T-helper 1 cell (primary cell): ENCODE data around the gene CTSK.
"Not testable (repeated sequence)": the region's sequence is repeated elsewhere in the genome, so short reads cannot be mapped to it uniquely, and the experiment has no call there.

Experiments
- DNase-seq, 5 donors: peaks; one replicate each; pipeline ENCODE4 v3.0.0-alpha.2; 2012 to 2020
- total RNA-seq, 4 donors: gene quantifications; one replicate each; lab custom pipeline; 2026; lab: John Stamatoyannopoulos, UW

CTSK gene
- total RNA-seq: 7.2 to 29.4 (median 16.5) reads per million in 4 donors

DNA sequence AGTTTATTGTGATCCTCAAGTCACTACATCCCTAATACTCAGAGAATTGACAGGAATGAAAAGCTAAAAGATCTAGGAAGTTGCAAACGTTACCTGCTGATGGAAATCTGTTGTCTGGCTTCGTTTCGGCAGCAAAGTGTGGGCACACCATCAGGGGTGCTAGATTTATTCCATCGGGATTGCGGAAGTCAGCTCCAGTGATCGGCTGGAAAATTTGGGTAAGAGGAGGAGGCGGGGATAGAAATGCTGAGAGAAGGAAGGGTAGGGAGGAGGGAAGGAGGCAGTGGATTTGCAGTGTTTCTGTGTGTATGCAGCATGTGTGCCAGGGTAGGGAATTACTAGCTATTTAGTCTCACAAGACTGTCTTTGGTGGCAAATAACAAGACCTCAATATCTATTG lies at the start of gene CTSK:
CTSK (minus strand) TSS at position 140 of the 400 bp plus-strand sequence. CDS start 1,455 bp downstream, outside the sequence.
- DNase-seq: no peak

DNA sequence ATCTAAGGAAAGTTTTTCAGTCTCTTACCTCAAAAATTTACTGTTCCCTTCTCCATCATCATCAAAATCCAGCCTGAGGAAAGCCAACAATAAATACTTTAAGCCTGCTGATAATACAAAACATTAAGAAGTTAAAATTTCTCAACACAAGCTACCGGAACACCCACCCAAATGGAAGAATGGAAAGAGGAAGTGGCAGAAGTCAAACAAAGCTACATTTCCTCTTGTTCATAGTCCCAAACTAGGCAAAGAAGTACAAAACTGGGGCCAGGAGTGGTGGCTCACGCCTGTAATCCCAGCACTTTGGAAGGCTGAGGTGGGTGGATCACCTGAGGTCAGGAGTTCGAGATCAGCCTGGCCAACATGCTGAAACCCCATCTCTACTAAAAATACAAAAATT lies 44.7 kb upstream of the CTSK start:
- not testable (repeated sequence) for DNase-seq

DNA sequence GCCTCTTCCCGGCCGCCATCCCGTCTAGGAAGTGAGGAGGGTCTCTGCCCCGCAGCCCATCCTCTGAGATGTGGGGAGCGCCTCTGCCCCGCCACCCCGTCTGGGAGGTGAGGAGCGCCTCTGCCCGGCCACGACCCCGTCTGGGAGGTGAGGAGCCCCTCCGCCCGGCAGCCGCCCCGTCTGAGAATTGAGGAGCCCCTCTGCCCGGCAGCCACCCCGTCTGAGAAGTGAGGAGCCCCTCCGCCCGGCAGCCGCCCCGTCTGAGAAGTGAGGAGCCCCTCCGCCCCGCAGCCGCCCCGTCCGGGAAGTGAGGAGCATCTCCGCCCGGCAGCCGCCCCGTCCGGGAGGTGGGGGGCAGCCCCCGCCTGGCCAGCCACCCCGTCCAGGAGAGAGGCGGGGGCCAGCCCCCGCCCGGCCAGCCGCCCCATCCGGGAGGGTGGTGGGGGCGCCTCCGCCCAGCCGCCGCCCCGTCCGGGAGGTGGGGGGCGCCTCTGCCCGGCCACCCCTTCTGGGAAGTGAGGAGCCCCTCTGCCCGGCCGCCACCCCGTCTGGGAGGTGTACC lies 42.8 kb upstream of the CTSK start:
- not testable (repeated sequence) for DNase-seq

DNA sequence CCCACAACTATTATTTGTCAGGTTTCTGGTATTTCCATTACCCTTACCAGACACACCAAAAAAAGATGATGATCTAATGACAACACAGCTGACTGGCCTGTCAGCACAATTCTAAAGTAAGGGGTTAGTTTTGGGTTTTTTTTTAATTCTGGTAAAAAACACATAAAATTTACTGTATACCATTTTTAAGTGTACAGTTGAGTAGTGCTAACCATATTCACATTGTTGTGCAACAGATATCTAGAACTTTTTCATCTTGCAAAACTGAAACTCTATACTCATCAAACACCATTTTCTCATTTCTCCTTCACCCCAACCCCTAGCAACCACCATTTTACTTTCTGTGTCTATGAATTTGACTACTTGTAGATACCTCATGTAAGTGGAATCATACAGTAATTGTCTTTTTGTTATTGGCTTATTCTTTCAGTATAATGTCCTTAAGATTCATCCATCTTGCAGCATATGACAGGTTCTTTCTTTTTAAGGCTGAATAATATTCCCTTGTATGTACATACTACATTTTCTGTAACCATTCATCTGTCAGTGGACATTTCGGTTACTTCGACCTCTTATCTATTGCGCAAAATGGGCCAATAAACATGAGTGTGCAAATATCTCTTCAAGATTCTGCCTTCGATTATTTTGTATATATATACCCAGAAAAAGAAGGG lies 38.5 kb upstream of the CTSK start:
- peak in 1 of 5 donors; percentile 13 for DNase-seq

DNA sequence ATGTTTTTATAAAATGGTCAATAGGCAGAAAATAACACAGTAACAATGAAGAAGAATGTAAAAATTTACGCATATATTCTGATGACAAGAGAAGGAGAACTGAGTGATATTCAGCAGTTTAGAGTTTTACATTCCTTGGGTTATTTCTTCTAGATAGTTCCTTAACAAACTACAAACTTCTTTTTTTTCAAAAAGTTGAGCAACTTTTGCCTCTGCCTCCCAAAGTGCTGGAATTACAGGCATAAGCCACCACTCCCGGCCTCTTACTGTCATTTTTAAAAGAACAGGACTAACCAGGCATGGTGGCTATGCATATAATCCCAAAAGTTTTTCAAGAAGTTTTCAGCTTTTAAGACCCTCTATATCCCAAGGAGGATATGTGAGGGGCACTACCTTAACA lies 35.4 kb upstream of the CTSK start:
- no peak for DNase-seq

DNA sequence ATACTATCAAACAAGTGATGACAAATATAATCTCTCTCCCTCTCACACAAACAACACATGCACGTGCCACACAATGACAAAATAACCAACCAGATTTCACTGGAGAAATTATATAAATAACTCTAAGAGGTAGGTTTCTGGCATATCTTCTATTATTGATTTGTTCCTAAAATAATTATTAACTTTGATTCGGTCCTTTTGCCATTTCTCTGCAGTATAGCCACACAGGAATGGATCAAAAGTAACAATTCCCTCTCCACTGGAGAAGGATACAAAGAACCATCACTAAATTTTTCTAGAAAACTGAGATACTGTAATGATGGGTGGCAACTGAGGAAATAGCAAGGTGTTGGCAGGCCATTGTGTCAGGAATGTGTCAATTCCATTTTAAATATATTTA lies 34.9 kb upstream of the CTSK start:
- DNase-seq: no peak

DNA sequence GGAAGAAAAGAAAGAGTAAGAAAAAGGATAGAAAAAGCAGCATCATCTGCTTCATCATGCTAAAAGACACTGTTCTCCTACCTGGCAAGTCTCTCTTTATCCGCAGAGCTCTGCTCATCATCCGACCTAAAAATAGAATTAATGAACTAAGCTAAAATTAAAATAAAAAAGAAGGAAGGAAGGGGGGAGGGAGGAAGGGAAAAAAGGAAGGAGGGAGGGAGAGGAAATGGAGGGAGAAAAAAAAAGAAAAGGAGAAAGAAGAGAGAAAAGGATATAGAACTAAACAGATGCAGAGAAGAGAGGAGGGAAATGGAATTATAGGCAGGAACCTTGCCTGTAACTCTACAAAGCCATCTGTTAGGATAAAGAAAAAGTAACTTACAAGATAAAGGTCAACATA lies 34.3 kb upstream of the CTSK start:
- DNase-seq: no peak

DNA sequence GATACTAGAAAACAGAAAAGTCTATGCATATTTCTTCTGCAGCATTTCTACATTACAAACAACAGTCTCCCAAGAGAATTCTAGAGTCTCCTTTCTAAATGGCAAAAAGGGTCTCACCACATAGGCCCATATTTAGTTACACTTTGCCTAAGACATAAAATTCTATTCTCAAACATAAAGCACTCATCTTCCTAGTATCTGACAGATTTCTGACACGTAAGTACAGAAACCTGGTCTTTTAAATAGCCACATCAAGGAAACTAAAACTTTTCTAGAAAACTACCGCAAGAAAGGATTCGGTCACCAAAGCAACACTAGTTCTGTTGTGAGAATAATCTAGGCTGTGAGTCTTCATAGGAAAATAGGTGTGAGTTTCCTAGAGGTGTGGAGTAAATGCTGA lies 33.6 kb upstream of the CTSK start:
- DNase-seq: peak in 1 of 5 donors; percentile 45

DNA sequence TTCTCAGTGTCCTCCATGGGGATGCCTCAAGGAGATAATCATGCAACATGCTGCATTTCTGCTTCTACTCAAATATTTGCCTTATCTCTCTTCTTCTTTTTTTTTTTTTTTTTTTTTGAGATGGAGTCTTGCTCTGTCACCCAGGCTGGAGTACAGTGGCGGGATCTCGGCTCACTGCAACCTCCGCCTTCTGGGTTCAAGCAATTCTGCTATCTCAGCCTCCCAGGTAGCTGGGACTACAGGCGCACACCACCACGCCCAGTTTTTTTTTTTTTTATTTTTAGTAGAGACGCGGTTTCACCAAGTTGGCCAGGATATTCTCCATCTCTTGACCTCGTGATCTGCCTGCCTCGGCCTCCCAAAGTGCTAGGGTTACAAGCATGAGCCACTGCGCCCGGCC lies 32.8 kb upstream of the CTSK start:
- not testable (repeated sequence) for DNase-seq

DNA sequence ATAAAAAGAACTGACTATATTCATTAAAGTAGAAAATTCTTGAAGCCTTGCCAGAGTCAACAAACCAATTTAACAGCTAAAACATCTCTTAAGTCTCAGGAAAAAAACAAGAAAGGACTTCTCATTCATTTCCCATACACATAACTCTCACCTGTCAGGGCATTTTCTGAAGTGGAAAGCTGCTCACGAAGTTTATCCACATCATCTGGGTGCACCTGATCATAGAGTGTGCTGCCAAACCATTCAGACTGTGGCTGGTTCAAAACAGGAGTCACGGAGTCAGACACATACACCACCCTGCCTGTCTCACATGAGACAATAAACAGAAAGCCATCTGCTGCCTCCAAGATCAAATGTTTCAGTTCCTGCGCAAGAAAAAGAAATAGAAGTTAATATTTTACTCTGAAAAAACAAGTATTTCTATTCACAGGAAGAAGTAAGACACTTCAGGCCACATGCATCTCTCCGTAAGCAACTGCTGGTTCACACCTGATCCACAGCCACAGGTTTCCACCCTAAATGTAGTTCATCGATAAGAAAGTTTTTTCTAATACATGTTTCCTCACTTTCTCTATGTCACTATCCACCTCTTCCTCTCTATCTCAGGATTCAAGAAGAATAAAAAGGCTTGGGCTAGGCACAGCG lies 28.2 kb upstream of the CTSK start:
- no peak for DNase-seq

DNA sequence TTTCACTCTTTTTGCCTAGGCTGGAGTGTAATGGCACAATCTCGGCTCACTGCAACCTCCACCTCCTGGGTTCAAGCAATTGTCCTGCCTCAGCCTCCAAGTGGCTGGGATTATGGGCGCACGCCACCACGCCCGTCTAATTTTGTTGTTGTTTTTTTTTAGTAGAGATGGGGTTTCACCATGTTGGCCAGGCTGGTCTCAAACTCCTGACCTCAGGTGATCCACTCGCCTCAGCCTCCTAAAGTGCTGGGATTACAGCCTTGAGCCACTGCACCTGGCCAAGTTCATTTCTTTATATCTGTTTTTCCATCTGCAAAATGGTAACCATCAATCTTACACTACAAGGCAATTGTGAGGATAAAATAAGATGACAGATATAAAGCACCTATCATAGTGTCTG lies 25.9 kb upstream of the CTSK start:
- DNase-seq: not testable (repeated sequence)

DNA sequence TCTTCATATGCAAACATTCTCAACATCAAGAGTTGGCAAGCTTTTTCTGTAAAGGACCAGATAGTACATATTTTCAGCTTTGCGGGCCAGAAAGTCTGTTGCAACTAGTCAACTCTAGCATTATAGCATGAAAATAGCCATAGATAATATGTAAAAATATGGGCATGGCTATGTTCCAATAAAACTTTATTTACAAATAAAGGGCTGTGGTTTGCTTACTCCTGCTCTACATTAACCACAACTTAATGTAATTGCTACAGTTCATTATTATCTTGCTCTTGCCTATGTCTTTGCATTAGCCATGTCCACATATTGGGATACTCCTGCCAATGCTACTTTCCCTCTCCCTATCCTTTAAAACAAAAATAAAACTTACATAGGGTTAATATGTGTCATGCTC lies 24.5 kb upstream of the CTSK start:
- DNase-seq: no peak

DNA sequence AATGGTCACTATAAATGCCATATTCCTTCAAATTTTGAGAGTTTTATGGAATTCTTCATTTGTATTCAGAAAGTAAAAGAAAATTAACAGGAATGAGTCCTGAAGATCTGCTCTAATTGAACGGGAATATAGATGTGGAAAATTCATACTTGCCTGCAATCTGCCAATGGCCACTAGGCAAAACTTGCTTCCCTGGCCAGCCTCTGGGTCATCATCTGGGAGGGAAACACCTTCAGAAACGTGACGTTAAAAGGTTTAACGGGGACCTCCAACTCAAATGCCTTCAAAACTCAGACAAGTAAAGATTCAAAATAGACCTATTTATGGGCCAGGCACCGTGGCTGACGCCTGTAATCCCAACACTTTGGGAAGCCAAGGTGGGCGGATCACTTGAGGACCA lies 21.7 kb upstream of the CTSK start:
- DNase-seq: no peak

DNA sequence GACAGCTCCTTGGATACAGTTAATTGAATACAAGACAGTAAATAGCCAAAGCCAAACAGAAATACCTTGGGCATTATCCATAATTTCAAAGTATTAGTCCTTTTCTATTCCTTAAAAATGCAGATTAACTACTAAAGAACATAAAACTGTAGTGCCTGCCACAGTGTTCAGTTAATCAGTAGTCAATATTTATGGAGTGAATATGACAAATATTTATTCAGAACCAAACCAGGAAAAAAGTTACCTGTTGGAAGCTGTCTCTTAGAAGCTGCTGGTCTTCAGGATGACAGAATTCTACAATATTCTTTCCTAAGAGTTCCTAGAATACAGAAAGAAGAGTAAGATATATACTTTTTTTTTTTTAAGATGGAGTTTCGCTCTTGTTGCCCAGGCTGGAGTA lies 18.2 kb upstream of the CTSK start:
- no peak for DNase-seq

DNA sequence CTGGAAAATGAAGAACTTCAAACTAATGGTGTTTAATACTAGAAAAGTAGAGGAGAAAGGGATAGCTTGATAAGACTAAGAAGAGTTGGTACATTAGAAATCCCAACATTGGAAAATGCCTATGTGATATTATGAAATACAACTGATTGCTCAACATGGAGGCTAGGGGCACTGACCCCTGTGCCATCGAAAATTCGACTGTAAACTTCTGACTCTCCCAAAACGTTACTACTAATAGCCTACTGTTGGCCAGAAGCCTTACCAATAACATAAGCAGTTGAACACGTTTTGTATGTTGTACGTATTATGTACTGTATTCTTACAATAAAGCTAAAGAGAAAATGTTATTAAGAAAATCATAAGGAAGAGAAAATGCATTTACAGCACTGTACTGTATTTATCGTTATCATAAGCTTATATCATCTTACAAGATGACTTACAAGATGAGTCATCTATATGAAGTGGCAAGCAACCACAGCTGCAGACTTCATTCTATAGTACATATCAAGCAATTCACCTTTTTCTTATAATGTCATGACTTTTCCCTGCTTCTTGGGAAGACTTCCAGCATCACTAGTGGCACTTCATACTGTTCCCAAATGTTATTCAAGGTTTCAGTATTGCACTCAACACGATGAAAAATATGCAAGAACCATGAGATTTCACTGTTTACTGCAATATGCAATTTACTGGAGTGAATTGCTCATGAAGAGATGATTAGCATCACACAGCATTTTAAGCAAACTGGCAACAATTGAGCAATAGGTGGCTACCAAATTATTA lies 12.9 kb upstream of the CTSK start:
- DNase-seq: no peak

DNA sequence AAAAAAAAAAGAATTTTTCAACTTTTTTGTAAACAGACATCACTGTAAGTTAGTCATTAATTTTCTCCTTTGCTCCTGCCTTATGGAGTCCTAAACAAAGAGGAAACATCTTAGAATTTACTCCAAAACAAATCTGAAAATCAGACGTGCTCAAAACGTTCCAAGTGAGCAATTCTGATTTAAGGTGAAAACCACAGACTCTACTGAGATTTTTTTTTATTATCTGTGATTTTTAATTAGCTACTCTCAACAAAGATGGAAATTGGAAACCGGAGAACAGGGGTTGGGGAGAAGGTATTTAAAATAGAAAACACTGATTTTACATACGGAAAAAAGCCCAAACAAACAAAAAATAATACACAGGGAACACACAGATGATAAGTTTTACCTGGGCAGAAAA lies 7.8 kb upstream of the CTSK start:
- no peak for DNase-seq

DNA sequence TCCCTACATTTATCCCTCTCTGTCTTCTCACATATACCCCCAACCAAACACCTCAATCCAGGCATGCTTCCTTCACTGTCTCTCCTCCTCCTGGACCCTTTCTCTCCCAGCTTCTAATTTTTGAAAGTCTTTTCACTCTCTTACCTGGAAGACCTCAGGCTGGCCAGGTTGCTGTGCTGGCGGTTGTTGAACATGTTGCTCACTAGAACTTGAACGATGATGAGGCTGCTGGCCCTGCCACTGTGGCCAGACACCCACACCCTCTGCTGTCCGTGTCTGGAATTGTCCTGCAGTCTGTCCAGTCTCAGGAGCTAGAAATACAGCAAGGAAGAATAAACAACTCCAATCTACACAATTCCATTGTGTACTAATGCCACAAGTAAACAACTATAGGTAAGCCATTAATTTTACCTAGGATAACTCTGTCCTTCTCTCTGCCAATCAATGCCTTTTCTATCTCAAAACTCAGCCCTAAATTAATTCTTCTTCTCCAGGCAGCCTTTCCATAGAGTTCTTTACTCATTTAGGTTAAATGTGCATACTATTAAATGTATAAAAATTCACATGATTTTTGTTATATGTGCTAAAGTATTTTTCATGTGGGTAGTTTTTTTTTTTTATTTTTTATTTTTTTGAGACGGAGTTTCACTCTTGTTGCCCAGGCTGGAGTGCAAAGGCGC lies 5.1 kb upstream of the CTSK start:
- no peak for DNase-seq

DNA sequence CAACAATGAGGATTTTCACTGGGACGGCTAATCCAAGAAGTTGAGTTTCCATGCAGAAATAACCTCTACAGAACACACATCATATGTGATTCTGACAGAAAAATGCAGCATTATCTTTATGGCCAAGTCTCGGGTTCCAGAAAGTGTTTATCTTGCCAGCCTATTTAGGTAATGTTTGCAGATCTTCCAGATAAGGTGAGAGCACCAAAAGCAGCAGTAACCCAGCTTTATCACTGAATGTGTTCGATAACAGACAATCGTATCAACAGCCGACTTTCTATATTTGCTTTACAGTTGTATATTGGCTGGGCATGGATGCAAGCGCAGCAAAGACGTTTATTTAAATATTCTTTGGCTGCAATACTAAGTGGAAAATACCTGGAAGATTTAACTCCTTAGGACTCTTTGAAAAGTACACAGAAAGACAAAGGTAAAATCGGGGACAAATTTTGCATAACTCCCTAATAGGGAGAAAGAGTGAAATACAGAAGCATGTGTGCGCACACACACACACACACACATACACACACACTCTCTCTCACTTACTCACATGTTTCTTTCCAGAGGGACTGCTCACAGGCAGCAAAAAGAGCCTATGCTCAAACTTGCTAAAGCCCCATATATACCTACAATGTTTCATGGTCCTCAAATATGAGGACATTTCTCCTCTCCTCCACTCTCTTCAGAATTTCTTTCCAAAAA lies 3.0 kb upstream of the CTSK start:
- no peak for DNase-seq

DNA sequence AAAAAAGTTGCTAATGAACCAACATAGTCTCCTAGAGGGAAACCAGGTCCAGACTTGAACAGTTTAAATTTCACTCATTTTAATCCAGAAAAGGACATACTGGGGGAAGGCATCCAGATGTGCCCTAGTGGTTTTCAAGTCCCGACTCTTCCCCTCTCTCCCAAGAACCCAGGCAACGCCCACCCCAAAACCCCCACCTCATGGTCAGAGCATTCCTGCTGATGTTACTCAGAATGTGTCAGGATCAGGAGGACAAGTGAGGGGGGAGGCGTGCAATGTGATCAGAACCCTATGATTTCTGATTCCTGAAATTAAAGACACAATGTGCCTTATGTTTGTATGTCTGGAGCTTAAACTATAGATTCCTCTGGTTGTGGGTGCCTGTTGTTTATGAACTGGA lies 1.6 kb upstream of the CTSK start:
- no peak for DNase-seq

DNA sequence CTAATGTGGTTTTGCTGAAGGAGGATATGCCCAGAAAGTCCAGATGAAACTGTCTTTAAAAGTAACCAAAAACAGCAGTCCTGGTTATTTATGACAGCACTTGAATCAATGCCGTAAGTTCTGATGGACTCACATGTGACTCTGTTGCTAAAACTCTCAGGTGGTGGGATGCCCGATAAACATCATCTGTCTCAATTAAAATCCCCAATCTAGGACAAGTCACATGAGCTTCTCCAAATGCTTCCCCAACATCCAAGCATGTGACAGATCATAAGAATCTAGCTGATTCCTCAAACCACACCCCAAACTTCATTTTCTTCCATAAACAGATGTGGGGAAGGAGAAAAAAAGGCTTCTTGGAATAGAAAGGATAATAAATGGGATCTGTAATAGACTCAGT lies 786 bp upstream of the CTSK start:
- no peak for DNase-seq

DNA sequence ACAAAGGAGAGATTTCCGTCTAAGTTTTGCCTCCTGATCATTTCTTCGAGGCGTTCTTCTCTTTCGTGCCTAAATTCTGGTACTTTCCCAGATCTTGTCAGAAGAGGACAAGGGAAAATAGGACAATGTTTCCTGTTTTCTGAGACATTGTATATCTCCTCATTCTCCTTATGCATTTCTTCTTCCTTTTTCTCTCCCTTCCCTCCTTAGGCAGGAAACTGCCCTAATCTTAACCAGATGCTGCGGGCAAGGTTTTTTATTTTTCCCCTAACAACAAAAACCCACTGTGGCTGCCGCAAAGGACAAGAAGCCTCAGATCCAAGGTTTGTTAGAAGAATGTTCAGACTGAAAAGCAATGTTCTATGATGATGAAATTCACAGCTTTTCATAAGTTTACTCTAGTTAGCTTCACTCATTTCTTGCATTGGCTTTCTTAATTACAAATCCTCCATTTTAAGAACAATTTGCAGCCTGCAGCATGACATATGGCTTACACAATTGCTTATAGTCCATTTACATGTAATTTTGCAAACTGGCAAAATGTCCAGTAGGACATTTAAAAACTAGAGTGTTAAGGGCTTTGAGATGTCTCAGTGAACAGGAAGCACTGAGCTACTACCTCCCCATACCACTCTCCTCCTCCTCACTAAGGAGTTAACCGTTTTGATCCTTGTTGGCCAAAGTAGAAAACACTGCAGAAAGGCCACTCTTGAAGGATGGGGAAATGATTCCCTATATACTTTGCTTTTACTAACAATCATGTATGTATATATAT lies 624 bp downstream of the CTSK start:
- DNase-seq: no peak

DNA sequence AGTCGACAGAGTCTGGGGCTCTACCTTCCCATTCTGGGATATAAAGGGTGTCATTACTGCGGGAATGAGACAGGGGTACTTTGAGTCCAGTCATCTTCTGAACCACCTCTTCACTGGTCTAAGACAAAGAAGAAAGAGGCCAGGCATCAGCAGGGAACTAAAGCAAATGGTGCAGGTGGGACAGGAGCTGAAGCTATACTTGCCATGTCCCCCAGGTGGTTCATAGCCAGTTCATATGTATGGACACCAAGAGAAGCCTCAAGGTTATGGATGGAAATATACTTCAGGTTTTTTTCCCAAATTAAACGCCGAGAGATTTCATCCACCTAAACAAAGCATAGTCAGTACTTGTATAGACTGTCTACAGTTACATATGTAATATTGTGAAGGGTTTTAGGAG lies 2.2 kb downstream of the CTSK start:
- DNase-seq: no peak
